CD4-positive, alpha-beta T cell treated with Interleukin-1 beta for 1 hour (primary cell): ENCODE measurements around the gene STPG2.
"Not testable (repeated sequence)": the region's sequence is repeated elsewhere in the genome, so short reads cannot be mapped to it uniquely, and the experiment has no call there.

ENCODE experiments used
- DNase-seq, 2 donors: peaks; one replicate each; pipeline ENCODE4 v3.0.0-alpha.2; 2020 to 2022

The STPG2 gene

GRCh38 chr4:97938141-97938540 lies 205.1 kb downstream of the STPG2 start:
- DNase-seq, result no peak

- no peak for DNase-seq
These were observed 218.8 kb downstream of the STPG2 start for GRCh38 chr4:97924341-97924958.

DNA sequence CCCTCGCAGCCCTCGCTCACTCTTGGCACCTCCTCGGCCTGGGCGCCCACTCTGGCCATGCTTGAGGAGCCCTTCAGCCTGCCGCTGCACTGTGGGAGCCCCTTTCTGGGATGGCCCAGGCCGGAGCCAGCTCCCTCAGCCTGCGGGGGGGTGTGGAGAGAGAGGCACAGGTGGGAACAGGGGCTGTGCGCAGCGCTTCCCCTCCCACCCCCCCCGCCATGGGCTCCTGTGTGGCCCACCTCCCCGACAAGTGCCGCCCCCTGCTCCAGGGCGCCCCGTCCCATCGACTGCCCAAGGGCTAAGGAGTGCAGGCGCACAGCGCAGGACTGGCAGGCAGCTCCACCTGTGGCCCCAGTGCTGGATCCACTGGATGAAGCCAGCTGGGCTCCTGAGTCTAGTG lies 220.2 kb downstream of the STPG2 start:
- no peak for DNase-seq

- no peak for DNase-seq
These were observed 226.2 kb downstream of the STPG2 start for GRCh38 chr4:97917115-97917514.

DNA sequence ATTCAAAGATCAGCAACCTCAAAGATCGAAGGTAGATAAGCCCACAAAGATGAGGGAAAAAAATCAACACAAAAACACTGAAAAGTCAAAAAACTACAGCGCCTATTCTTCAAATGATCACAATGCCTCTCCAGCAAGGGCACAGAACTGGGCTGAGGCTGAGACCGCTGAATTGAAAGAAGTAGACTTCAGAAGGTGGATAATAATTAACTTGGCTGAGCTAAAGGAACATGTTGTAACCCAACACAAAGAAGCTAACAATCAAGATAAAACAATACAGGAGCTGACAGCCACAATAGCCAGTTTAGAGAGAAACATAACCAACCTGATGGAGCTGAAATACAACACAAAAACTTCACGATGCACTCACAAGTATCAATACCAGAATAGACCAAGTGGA lies 231.1 kb downstream of the STPG2 start:
- DNase-seq, result no peak

DNA sequence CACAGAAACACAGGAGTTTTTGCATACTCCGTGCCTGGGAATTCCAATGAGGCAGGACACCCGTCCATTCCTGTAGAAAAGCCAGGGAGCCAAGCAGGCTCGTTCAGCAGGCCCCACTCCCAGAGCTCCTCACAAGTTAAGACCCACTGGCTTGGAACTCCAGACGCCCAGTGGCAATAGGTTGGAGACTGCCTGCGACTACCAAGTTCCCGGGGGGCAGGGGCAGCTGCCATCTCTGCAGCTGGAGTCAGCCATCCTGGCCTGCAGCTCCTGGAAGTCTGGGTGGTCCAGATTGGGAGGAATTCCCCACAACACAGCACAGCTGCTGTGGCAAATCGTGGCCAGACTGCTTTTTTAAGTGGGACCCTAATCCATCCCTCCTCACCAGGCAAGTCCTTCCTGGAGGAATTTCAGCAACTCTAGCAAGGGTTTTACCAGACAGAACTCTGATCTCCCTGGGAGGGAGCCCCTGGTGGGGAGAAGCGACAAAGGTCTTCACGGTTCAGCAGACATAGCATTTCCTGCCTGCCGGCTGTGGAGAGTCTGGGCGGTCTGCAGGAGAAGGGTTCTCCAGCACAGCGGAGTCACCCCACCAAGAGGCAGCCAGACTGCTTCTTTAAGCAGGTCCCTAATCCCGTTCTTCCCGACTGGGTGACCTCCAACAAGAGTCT lies 231.9 kb downstream of the STPG2 start:
- no peak for DNase-seq

DNA sequence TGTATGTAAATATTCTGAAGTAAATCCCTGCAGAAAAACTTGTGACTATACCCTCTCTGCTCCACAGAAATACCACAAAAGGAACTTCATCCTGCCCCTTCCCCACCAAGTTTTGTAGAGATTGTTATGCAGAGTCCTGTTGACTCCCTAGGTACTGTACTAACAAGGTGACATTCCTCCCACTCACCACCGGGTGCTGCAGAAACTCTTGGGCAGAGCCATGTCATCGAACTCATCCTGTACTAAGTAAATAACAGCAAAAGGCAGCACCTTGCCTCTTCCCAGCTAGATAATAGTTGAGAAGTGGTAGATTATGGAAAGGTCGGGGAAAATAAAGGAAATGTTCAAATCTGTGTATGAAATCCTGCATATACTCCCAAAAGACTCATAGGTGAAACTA lies 233.3 kb downstream of the STPG2 start:
- no peak for DNase-seq

DNA sequence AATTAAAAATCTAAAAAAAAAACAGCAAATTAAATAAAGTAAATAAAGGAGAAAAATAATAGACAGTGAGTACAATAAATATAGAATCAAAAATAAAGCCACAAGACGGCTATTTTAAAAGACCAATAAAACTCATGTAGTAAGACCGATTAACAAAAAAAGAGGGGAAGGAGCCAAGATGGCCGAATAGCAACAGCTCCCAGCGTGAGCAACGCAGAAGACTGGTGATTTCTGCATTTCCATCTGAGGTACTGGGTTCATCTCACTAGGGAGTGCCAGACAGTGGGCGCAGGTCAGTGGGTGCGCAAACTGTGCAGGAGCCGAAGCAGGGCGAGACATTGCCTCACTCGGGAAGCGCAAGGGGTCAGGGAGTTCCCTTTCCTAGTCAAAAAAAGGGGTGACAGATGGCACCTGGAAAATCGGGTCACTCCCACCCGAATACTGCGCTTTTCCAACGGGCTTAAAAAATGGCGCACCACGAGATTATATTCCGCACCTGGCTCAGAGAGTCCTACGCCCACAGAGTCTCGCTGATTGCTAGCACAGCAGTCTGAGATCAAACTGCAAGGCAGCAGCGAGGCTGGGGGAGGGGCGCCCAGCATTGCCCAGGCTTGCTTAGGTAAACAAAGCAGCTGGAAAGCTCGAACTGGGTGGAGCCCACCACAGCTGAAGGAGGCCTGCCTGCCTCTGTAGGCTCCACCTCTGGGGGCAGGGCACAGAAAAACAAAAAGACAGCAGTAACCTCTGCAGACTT lies 239.7 kb downstream of the STPG2 start:
- not testable (repeated sequence) for DNase-seq

GRCh38 chr4:97900229-97900628 lies 243.0 kb downstream of the STPG2 start:
- no peak for DNase-seq

DNA sequence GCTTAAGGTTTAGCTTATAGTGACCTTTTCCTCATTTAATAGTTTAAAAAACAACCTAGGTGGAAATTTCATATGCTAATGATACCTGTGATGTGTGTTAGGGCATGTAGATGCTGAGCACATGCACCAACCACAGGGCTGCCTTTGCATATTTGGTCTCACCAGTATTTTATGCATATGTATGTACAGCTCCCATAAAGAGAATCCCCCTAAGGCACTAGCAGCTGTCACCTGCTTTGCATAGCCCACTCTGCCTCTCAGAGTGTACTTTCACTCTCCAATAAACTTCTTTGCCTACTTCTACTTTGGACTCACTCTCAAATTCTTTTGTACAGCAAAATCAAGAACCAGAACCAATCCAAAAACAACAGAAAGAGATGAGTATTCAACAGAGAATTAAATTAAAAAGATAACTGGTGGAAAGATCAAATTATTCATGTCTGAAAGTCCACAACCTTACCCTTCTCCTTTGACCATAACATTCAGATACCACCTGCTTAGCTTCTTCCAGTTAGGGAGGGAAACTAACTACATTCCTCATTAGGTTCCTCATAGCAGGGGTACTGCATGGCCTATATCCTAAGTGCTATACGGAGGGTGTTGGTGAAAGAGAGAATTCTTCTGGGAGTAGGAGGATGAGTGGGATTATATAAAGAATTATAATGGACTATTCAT lies 250.5 kb downstream of the STPG2 start:
- DNase-seq, result no peak

- no peak for DNase-seq
These were observed 263.3 kb downstream of the STPG2 start for GRCh38 chr4:97879942-97880341.

- no peak for DNase-seq
These were observed 275.2 kb downstream of the STPG2 start for GRCh38 chr4:97868097-97868496.

GRCh38 chr4:97867557-97868091 lies 275.7 kb downstream of the STPG2 start:
- no peak for DNase-seq

GRCh38 chr4:97866821-97867556 lies 276.3 kb downstream of the STPG2 start:
- no peak for DNase-seq

- DNase-seq, result no peak
These were observed 292.2 kb downstream of the STPG2 start for GRCh38 chr4:97851115-97851514.

- DNase-seq, result no peak
These were observed 297.5 kb downstream of the STPG2 start for GRCh38 chr4:97845758-97846157.

GRCh38 chr4:97841512-97841911 lies 301.8 kb downstream of the STPG2 start:
- no peak for DNase-seq

GRCh38 chr4:97836662-97837061 lies 306.6 kb downstream of the STPG2 start:
- no peak for DNase-seq

DNA sequence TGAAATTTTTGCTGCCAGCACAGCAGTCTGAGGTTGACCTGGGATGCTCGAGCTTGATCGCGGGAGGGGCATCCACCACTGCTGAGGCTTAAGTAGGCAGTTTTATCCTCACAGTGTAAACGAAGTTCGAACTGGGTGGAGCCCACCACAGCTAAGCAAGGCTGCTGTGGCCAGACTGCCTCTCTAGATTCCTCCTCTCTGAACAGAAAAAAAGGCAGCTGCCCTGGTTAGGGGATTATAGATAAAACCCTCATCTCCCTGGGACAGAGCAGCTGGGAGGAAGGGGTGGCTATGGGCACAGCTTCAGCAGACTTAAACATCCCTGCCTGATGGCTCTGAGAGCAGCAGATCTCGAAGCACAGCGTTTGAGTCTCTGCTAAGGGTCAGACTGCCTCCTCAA lies 314.6 kb downstream of the STPG2 start:
- no peak for DNase-seq

- DNase-seq, result no peak
These were observed 324.0 kb downstream of the STPG2 start for GRCh38 chr4:97819294-97819693.

GRCh38 chr4:97812768-97813167 lies 330.5 kb downstream of the STPG2 start:
- DNase-seq, result no peak

GRCh38 chr4:97786306-97786920 lies 356.9 kb downstream of the STPG2 start:
- DNase-seq, result no peak
